Thoracic aorta (tissue), 2 donors: ENCODE results near the gene LRP1B. TPM values are rescaled to one million over a fixed set of nuclear protein-coding genes. Genes with fewer than 3 reads are reported as not detected.

ENCODE experiments used
- ATAC-seq: fragments of 150-250 bp; one replicate; pipeline ENCODE4 v1.8.0; 2017; ENCODE audit warnings: low read depth; ENCODE audit not compliant: insufficient number of reproducible peaks, low FRiP score
- DNase-seq: peaks from one replicate; pipeline ENCODE4 v3.0.0-alpha.2; 2020; ENCODE audit warnings: low spot score
- H3K27ac ChIP-seq, 2 donors: fragments of 200-600 bp; sonication (generic); 1 replicate in 1 of 2; 2 replicates in 1 of 2; pipeline ENCODE4 v1.5.1; 2016; ENCODE audit warnings: mild to moderate bottlenecking in 2 of 2, moderate library complexity in 2 of 2
- H3K27me3 ChIP-seq: fragments of 200-600 bp; sonication (generic); replicated peaks from 2 replicates; pipeline ENCODE4 v1.6.0; 2016; ENCODE audit warnings: mild to moderate bottlenecking; ENCODE audit not compliant: insufficient read depth
- H3K36me3 ChIP-seq: fragments of 200-600 bp; sonication (generic); one replicate; pipeline ENCODE4 v1.5.1; 2016
- H3K4me1 ChIP-seq, 2 donors: fragments of 200-600 bp; sonication (generic); 1 replicate in 1 of 2; 2 replicates in 1 of 2; pipeline versions ENCODE4 v1.5.1 to v1.6.0; 2016; ENCODE audit warnings: low read depth in 2 of 2, mild to moderate bottlenecking in 1 of 2; ENCODE audit not compliant: control insufficient read depth in 1 of 2
- H3K4me3 ChIP-seq: fragments of 200-600 bp; sonication (generic); 2 replicates; pipeline ENCODE4 v1.5.1; 2016; ENCODE audit warnings: mild to moderate bottlenecking
- H3K9me3 ChIP-seq: fragments of 200-600 bp; sonication (generic); 2 replicates; pipeline ENCODE4 v1.5.1; 2016
- CTCF ChIP-seq: fragments of 200-600 bp; sonication (generic); IDR thresholded peaks from one replicate; pipeline ENCODE4 v1.5.1; 2019; ENCODE audit warnings: antibody characterized with exemption
- total RNA-seq, 2 donors: library from RNA; depleted of rRNA; stranded (reverse); fragments of >200 nt; gene quantifications; one replicate each; pipeline versions ENCODE4 v1.1.0 to v1.2.3, GENCODE V29; 2016

Gene LRP1B
- total RNA-seq, 2 donors from 2014 or later: 0.27 to 0.28 TPM

- no peak for TF ChIP-seq CTCF
- no peaks in the 10 kb centered on the region for H3K9me3 ChIP-seq
- no peak overlapping the region for H3K4me3 ChIP-seq
- H3K36me3 ChIP-seq: no peaks in the 10 kb centered on the region
- DNase-seq (no peak), ATAC-seq (no peak)
- no peak overlapping the region for H3K27ac ChIP-seq
- H3K27me3 ChIP-seq: no peaks in the 10 kb centered on the region
- no peaks in the 10 kb centered on the region for H3K4me1 ChIP-seq
Observed at GRCh38 chr2:140893685-140894084, 1237.1 kb downstream of the LRP1B start.

DNA sequence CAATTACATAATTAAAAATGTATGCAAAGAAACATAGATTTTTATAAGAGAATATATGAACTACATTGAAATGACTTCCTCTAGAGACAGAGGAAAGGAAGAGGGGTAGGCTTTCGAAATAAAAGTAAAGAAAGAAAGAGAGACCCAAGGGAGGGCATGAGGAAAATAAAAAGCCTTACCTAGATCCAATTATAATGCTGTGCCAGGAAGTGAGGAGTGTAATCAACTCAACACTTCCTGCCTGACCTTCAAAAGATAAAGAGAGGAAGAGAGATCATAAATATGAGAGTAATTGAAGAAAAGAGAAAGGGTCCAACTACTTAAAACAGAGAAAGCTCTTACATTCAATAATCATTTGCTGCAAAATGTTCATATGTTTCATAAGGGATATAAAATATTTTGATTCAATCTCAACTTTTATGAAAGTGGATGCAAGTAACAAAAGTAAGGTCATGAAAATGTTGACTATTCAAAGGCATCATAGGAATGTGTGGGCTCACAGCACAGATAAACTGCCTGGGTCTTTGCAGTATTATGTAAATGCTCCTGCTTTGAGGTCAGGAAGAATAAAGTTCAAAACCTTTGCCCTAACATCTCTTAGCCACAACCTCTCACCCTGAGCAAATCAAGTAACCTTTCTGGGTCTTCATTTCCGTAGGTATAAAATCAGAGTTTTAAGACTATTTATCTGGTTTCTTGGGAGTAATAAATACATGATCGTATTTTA lies 1237.7 kb downstream of the LRP1B start:
- DNase-seq: no peak
- Histone ChIP-seq H3K27ac (no peak overlapping the region), H3K4me3 (no peak overlapping the region), H3K27me3 (no peaks in the 10 kb centered on the region), H3K36me3 (no peaks in the 10 kb centered on the region), H3K9me3 (no peaks in the 10 kb centered on the region), H3K4me1 (no peaks in the 10 kb centered on the region)
- no peak for TF ChIP-seq CTCF
- ATAC-seq: no peak

GRCh38 chr2:140892436-140892835 lies 1238.4 kb downstream of the LRP1B start:
- no peak overlapping the region for H3K27ac ChIP-seq
- no peak for TF ChIP-seq CTCF
- DNase-seq: no peak
- H3K27me3 ChIP-seq: no peaks in the 10 kb centered on the region
- no peaks in the 10 kb centered on the region for H3K36me3 ChIP-seq
- H3K4me3 ChIP-seq: no peak overlapping the region
- no peak for ATAC-seq
- H3K4me1 ChIP-seq: no peaks in the 10 kb centered on the region
- H3K9me3 ChIP-seq: no peaks in the 10 kb centered on the region

GRCh38 chr2:140891614-140892212 lies 1239.1 kb downstream of the LRP1B start:
- no peaks in the 10 kb centered on the region for H3K27me3 ChIP-seq
- DNase-seq (no peak), ATAC-seq (no peak)
- H3K36me3 ChIP-seq: no peaks in the 10 kb centered on the region
- H3K9me3 ChIP-seq: no peaks in the 10 kb centered on the region
- no peak for TF ChIP-seq CTCF
- no peak overlapping the region for H3K27ac ChIP-seq
- no peaks in the 10 kb centered on the region for H3K4me1 ChIP-seq
- H3K4me3 ChIP-seq: no peak overlapping the region

GRCh38 chr2:140882671-140883620 lies 1247.9 kb downstream of the LRP1B start:
- Histone ChIP-seq H3K4me3 (no peak overlapping the region), H3K27ac (no peak overlapping the region), H3K4me1 (no peaks in the 10 kb centered on the region), H3K27me3 (no peaks in the 10 kb centered on the region), H3K36me3 (no peaks in the 10 kb centered on the region), H3K9me3 (no peaks in the 10 kb centered on the region)
- ATAC-seq (peak; percentile 5), DNase-seq (no peak)
- TF ChIP-seq CTCF: no peak
